ENCODE results near the gene PCYOX1L.

PCYOX1L gene

DNA sequence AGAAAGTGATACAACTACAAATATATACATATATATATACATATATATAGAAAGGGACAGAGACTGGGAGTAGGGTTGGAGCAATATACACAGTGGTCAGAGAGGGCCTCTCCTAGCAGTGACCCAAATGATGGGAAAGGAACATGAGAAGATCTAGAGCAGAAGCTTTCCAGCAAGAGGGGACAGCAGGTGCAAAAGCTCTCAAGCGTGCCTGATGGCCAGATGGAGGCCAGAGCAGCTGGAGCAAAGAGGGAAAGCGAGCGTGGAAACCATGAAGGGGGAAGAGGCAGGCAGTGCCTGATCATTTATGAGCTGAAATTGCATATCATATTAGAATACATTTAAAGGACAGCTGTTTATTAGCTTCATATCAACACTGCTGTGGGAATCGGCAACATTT lies 20.1 kb upstream of the PCYOX1L start:
- DNase-seq (ENCODE audit: low read depth), result no peak

DNA sequence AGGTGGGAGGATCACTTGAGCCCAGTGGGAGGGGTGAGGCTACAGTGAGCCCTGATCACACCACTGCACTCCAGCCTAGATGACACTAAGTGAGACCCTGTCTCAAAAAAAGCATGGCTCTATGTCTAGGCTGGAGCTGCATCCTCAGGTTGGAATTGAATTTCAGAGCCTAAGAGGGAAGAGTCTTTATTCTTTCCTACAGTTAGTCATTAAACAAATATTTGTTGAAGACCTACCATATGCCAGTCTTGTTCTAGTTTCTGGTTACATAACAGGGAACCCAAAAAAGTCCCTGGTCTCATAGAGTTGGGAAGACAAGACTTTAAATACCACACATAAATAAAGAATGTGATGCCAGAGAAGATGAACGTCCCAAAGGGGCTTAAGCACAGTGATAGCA lies 19.5 kb upstream of the PCYOX1L start:
- no peak for DNase-seq (ENCODE audit: low read depth)

DNA sequence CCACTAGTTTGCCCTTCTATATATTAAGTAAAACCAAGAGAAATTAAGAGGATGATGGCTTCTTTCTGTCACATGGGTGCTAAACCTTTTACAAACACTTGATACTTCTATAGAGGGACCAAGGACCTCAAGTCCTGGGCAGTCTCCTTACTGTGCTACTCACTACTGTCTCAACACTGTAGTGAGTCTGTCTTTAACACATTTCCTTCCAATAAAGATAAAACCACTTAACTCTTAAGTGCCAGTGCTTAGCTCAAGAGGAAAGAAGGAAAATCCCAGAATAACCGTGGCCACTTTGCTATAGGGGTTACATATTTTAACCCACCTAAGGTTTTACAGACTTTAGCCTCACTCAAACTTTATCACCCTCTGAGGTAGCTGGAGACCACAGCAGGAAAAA lies 16.9 kb upstream of the PCYOX1L start:
- DNase-seq (ENCODE audit: low read depth), result no peak

DNA sequence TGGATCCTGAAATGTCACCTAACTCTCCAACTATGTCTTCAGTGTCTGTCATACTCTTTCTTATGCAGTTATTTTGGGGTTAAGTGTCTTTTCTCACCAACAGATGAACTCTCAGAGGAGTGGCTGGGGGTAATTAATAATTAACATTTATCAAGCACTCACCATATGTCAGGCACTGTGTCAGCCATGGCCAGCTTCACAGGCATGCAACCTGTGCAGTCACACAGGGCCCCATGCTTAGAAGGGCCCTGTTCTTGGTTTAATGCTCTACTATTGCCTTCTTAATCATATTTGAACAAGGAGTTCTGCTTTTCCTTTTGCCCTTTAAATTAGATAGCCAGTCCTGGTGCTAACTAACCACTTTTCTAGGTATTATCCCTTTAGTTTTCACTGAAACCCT lies 16.0 kb upstream of the PCYOX1L start:
- no peak for DNase-seq (ENCODE audit: low read depth)

DNA sequence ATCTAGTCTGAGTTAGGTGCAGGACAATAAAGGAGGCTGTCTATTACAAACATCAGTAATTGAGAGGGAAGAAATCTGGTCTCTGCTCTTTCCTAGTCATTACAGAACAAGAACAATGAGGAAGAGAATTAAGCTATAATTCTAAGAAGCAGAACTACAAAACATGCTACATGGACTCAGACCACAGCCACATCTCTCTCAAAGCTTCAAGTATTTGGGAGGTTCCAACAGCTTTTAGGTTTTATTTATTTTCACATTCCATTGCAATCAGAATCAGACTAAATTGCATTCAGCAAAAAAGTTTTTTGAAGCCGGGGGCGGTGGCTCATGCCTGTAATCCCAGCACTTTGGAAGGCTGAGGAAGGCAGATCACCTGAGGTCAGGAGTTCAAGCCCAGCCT lies 13.7 kb upstream of the PCYOX1L start:
- no peak for DNase-seq (ENCODE audit: low read depth)

DNA sequence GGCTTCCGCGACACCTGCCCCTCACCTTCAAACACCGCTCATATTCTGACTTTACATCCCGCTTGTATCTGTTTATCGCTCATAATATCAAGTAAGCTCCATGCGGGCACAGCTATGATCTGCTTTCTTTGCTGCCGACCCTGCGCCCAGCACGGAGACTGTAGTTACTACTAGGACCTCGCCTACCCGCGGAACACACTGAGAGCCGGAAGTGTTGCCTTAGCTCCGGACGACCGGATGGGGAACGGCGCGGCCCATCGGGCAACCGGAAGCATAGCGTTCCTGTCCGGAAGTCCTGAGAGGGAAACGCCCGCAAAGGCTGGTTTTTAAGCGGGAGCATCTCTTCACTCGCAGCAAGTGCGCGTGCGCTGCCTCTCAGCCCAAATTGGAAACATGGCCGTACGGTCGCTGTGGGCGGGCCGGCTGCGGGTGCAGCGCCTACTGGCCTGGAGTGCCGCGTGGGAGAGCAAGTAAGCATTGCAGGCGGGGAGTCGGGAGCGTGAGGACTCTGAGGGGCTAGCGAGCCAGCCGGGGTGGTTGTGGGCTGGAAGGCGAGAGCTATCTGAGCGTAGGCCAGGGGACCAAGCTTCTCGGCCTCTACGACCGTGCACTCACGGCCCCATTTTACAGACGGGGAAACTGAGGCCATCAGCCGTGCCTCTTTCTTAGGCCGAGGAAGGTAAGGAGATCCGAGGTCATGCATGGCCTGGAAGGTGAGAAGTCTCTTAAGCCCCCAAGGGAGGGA lies 12.5 kb upstream of the PCYOX1L start, which contains the start of gene GRPEL2:
GRPEL2 (plus strand) TSS at position 353 of the 745 bp plus-strand sequence; CDS start at position 394, 41 bp downstream.
- DNase-seq (ENCODE audit: low read depth), result peak; percentile 76

DNA sequence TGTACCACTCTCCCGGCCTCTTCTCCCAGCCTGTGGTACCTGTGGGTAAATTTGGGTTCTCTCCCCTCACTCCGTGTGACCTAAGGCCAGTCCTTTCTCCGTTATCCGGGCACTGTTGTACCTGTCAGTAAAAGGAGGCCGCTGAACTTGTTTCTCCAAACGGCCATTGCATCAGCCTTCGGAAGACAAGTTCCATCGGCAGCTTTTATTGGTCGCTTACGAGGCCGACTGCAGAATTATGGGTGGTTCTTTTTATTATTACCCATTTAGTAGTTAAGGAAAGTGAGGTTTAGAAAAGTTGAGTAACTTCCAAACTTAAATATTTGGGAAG lies 12.0 kb upstream of the PCYOX1L start:
- no peak for DNase-seq (ENCODE audit: low read depth)

DNA sequence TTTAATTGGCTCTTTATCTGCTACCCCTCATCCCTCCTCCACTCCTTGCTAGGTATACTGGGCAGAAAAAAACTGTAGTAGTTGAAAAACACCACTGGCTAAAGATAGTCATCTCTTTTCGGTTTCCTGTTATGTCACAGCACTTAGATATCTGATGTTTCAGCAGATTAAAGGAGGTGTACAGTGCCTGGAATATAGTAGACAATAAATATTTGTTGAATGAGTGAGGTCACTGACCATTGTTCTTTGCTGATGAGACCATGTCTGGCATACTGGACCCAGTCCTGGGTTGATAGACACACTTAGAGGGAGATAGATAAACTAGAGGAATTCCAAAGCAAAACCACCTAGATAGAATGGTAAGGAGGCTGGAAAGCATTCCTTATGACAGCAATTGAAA lies 9.3 kb upstream of the PCYOX1L start:
- DNase-seq (ENCODE audit: low read depth), result no peak

DNA sequence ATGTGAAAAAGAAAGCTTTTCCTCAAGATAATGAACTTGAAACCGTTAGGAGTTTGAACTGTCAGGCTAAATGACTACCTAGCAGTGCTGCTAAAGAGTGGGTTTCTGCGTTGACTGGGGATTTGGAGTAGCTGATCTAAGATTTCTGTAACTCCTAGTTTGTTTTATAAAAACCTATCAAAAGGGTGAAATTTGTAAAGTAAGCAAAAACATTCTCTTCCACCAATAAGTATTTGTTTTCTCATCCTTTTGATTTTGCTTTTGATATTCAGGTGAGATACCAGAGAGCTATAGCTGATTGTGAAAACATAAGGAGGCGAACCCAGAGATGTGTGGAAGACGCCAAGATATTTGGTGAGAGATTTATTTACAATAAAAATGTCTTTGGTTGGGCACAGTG lies 8.5 kb upstream of the PCYOX1L start:
- no peak for DNase-seq (ENCODE audit: low read depth)

DNA sequence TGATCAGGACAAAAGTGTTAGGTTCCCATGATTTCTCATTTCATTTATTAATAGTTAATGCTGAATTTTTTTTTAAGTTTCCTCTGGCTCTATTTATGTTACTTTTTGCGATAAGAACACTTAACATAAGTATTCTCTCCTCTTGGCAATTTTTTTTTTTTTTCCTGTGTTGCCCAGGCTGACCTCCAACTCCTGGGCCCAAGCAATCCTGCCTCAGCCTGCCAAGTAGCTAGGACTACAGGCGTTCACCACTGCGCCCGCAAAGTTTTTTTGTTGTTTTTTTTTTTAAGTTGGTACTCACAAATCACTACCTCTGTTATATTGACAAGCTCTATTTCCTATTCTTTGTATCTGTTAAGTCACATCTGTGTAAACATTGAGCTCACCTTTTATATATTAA lies 5.7 kb upstream of the PCYOX1L start:
- DNase-seq (ENCODE audit: low read depth), result no peak

DNA sequence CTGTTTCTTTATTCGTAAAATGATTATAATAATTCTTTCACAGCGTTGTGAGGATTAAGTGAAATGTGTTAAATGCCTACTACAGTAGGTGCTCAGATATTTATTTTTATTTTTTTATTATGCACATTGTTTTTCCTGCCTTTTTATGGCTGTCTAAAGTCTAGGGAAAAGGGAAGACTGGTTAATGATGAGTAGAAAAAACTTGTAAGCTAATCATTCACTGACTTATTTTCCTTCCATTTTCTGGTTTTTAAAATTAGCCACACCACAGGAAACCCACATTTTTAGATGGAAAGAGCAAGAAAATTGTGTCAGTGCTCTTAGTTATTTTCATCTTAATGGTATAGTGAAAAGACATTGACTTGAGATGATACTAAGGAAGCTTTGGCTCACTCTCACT lies 3.9 kb upstream of the PCYOX1L start:
- DNase-seq (ENCODE audit: low read depth), result no peak

DNA sequence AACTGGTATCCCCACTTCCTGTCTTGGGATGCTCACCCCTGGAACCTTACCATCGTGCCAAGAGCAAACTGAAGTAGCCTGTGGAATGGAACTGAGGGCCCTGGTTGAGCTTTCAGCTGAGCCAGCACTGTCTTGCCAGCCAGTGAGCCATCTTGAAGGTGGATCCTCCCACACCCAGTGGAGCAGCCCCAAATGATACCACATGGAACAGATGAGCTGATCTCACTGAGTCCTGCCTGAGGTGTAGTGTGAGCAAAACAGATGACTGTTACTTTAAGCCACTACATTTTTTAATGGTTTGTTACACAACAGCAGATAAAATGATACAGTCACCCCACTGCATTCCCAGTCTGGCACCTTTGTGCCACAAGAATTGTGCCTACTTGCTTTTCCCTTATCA lies 2.2 kb upstream of the PCYOX1L start:
- no peak for DNase-seq (ENCODE audit: low read depth)

DNA sequence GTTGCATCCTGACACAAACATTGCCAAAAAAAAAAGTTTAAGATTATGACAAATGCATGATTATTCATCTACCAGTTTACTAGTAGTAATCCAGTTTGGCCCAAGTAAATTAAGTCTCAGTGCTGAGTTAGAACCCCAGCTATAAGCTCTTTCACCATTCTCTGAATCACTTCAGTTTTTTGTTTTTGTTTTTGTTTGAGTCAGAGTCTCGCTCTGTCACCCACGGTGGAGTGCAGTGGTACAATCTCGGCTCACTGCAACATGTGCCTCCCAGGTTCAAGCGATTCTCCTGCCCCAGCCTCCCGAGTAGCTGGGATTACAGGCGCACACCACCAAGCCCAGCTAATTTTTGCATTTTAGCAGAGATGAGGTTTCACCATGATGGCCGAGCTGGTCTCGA lies 1.5 kb upstream of the PCYOX1L start:
- DNase-seq (ENCODE audit: low read depth), result no peak

DNA sequence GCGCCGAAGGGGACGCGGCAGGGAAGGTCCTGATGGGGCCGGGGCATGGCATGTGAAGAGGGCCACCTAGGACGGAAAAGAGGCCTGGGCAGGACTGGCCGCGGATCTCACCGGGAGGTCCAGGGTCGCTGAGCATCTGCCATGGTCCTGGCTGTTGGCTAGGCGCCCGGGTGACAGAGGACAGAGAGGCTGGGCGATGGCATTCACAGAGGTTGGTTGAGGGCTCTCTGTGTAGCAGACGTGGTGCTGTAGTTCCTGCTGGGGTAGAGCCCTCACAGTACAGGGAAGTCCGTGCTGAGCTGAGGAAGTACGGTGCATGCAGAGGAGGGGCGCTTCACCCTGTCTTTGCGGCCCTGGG lies 427 bp downstream of the PCYOX1L start:
- DNase-seq (ENCODE audit: low read depth), result no peak

DNA sequence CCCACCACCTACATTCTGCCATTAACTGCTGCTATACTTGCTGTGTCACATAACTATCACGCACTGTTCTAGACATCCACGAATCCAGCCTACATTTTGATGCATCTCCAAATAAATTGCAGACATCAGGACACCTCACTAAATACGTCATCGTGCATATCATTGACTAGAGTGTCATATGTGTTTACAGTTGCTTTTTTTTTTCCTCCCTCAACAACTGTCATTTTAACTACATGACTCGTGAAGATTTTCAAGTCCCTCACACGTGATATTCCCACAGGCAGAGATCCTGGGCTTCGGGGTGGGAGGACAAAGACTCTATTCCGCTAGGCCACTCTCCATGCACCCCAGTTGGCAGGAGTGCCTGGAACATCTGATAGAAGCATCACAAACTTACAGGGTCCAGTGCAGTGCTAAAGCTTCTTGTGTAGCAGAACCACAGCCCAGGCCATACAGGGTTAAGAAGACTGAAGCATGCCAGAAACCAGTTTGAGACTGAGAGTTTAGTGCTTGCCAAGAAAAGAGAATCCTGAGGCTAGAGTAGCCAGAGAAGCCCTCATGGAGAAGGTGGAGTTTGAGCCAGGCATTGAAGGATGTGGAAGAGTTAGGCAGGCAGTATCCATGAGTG lies 1.1 kb downstream of the PCYOX1L start:
- DNase-seq (ENCODE audit: low read depth), result no peak

DNA sequence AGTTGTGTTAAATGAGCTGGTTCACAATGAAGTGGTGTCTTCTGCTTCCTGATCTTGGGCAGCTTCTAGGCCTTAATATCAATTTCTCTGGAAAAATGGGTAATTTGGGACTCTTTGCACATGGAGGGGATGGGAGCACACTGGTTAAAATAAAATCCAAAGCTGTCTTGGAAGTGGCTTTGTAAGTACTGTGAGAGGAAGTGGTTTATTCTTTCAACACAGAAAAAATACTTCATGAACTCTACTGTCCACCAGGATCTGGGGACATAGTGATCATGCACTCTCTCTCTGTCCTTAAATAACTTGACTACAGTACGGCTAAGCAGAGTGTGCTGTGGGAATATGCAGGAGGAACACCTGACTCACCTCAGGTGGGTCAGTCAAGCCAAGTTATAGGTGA lies 2.4 kb downstream of the PCYOX1L start:
- no peak for DNase-seq (ENCODE audit: low read depth)

DNA sequence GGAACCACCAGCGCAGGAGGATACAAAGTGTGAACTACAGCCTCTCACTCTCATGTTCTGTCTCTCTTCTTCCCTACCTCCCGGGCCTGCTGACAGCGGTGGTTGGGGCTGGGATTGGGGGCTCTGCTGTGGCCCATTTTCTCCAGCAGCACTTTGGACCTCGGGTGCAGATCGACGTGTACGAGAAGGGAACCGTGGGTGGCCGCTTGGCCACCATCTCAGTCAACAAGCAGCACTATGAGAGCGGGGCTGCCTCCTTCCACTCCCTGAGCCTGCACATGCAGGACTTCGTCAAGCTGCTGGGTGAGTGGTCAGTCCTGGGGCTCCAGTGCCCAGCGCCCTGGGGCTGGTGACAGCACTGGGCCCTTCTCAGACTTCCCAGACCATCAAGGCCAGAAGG lies 4.7 kb downstream of the PCYOX1L start:
- no peak for DNase-seq (ENCODE audit: low read depth)

DNA sequence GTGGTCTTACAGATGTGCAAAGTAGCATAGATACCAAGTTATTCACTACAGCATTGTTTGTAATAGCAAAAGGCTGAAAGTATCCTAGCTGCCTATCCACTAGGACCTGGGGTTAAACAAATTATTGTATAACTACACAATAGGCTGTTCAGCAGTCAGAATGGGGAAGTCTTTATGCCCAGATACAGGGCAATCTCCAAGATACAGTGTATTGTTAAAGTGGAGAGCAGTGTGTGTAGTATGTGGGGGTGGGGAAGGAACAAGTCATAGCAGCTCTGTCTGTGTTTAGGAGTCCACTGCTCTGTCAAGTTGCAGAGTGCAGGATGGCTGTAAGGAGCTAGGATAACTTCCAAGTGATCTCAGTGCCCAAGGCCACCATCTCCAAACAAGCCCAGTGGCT lies 5.5 kb downstream of the PCYOX1L start:
- DNase-seq (ENCODE audit: low read depth), result no peak

DNA sequence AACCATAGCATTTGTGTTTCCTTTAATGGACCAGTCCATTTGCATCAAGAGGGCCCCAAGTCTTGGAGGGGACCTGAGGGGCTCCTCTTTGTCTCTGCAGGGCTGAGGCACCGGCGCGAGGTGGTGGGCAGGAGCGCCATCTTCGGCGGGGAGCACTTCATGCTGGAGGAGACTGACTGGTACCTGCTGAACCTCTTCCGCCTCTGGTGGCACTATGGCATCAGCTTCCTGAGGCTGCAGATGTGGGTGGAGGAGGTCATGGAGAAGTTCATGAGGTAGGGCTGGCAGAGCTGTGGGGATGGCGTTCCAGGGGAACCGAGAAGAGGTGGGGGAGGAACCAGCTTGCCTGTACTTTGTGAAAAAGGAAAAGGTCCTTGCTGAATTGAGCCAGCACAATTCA lies 6.1 kb downstream of the PCYOX1L start:
- no peak for DNase-seq (ENCODE audit: low read depth)

DNA sequence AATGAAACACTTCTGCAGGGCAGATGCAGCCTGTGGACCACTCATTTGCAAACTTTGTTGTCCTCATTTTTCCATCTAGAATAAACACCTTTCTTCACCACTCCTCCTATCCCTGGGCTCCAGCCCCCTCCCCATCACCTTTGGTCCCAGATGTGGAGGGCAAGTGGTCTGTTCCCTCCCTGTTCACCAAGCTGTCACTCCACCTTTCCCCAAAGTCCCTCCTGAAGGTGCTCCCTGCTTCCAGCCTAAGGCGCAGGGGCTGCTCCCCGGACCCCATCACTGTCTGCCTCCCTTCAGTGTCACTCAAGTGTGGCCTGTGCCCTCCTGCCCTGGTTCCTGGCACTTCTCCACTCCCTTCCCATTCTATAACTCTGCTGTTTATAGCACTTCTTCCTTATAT lies 6.9 kb downstream of the PCYOX1L start:
- DNase-seq (ENCODE audit: low read depth), result no peak

DNA sequence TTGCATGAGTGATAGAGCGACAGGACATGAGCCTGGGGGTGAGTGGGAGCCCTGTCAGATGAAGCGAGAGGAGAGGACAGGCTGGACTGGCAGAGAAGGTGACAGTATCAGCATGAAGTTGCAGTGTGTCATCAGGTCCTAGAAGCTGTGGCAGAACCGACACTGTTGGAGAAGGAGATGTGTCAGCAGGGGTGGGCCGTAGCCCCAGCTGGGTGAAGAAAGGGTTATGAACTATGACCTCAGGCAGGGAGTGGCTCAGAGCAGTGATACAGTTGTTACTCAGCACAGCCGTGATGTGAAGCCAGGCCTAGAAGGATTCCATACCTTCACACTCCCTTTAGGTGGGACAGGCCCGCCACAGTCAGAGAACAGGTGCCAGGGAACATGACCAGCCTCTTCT lies 7.6 kb downstream of the PCYOX1L start:
- no peak for DNase-seq (ENCODE audit: low read depth)

DNA sequence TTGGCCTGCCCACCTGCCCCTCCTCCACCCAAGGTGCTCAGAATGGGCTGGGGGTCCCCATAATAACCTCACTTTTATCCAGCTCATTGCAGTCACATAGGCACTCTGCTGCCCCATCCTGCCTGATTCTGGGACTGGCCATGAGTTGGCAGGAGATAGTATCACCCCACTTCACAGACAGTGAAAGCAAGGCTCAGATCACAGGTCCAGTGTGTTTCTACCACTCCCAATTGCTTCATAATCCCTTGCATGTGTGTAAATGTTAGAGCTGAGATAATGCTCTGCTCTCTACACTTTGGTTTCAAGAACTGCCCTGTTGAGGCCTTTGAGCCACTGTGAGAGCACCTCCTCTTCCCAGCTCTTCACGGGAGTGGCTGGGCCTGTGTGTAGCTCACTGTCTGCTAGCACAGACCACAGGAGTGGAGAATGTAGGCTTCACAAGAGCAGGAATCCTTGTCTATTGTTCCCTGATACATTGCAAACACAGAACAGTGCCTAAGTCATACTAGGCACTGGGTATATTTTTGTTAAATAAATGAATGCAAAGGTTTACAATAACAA lies 8.4 kb downstream of the PCYOX1L start:
- no peak for DNase-seq (ENCODE audit: low read depth)

DNA sequence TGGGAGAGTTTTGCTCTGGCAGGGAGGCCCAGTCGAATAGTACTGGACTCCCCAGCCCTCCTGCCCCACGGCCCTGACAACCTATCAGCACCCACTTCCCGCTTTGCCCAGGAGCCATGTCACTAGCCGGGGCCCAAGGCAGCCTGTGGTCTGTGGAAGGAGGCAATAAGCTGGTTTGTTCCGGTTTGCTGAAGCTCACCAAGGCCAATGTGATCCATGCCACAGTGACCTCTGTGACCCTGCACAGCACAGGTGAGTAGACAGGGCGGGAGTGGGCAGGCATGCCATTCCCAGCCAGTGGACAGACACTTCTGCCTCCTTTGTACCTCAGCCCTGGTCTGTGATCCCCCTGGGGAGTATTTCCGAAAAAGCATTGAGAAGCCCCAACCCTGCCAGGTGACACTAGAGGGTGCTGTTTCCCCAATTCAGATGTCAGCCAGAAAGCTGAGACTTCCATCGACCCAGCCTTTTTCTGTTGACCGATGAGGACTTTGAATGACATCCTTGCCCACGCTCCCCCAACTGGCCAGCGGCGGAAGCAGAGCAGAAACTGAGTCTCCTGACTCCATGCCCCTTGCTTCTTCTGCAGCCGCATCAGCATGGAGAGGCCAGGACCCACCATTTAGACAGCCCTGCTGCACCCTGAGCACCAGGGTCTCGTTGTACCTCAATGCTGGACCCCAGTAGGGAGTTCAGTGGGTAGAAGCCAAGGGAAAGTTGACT lies 9.6 kb downstream of the PCYOX1L start:
- DNase-seq (ENCODE audit: low read depth), result peak; percentile 32

Data from stimulated activated CD8-positive, alpha-beta memory T cell treated with anti-CD3 and anti-CD28 coated beads, Interleukin-12 subunit alpha, Interleukin-12 subunit beta, amount 100 ng/mL, for 1 hour (primary cell).